Measurements from ENCODE around the gene ANO9.

Gene ANO9

GRCh38 chr11:394858-395655 lies 46.8 kb downstream of the ANO9 start:
- H3K36me3 ChIP-seq = no peaks in the 10 kb centered on the region
- no peaks in the 10 kb centered on the region for H3K27me3 ChIP-seq (ENCODE audit: insufficient read depth, low read depth, severe bottlenecking)
- TF ChIP-seq CTCF (IDR thresholded peaks at IDR 0.05; ENCODE audit: low read depth, low read length) = no peak
- no peak for DNase-seq
- no peak overlapping the region for H3K4me3 ChIP-seq (ENCODE audit: low read depth, low read length)
- no peak overlapping the region for H3K27ac ChIP-seq
- peaks cover 6% of the 10 kb centered on the region for H3K9me3 ChIP-seq (ENCODE audit: severe bottlenecking)

- Histone ChIP-seq H3K9me3 (ENCODE audit: severe bottlenecking) (no peaks in the 10 kb centered on the region), H3K4me3 (ENCODE audit: low read depth, low read length) (no peak within 1 kb of the TSS), H3K27ac (no peak within 1 kb of the TSS), H3K36me3 (no peaks in the 10 kb centered on the region), H3K27me3 (ENCODE audit: insufficient read depth, low read depth, severe bottlenecking) (no peaks in the 10 kb centered on the region)
- no peak for DNase-seq
- no peak for TF ChIP-seq CTCF (IDR thresholded peaks at IDR 0.05; ENCODE audit: low read depth, low read length)
Measured at GRCh38 chr11:394034-394857, 47.6 kb downstream of the ANO9 start, which contains the start of gene PKP3. TSS of gene PKP3 (plus strand) at chr11:394209. CDS start at chr11:394293, 84 bp downstream.

- DNase-seq = no peak
- no peaks in the 10 kb centered on the region for H3K36me3 ChIP-seq
- no peaks in the 10 kb centered on the region for H3K9me3 ChIP-seq (ENCODE audit: severe bottlenecking)
- H3K27ac ChIP-seq = no peak overlapping the region
- no peaks in the 10 kb centered on the region for H3K27me3 ChIP-seq (ENCODE audit: insufficient read depth, low read depth, severe bottlenecking)
- no peak for TF ChIP-seq CTCF (IDR thresholded peaks at IDR 0.05; ENCODE audit: low read depth, low read length)
- H3K4me3 ChIP-seq (ENCODE audit: low read depth, low read length) = no peak overlapping the region
Measured at GRCh38 chr11:393219-394033, 48.4 kb downstream of the ANO9 start.

- no peak for DNase-seq
- no peaks in the 10 kb centered on the region for H3K9me3 ChIP-seq (ENCODE audit: severe bottlenecking)
- no peaks in the 10 kb centered on the region for H3K27me3 ChIP-seq (ENCODE audit: insufficient read depth, low read depth, severe bottlenecking)
- no peak overlapping the region for H3K4me3 ChIP-seq (ENCODE audit: low read depth, low read length)
- no peak overlapping the region for H3K27ac ChIP-seq
- TF ChIP-seq CTCF (IDR thresholded peaks at IDR 0.05; ENCODE audit: low read depth, low read length) = no peak
- H3K36me3 ChIP-seq = no peaks in the 10 kb centered on the region
Measured at GRCh38 chr11:392102-392777, 49.6 kb downstream of the ANO9 start.
